Right renal pelvis (tissue), 4 donors: ENCODE data around the gene RYR2. TPM values are rescaled to one million over a fixed set of nuclear protein-coding genes. Genes with fewer than 3 reads are reported as not detected.

Experiments
- DNase-seq, 4 donors: peaks; one replicate each; pipeline ENCODE4 v3.0.0-alpha.2; 2013; ENCODE audit warnings: low read depth in 4 of 4, low spot score in 3 of 4, missing footprints in 1 of 4
- polyA plus RNA-seq, 4 donors: library from polyadenylated mRNA; unstranded; fragments of 120-200 nt; gene quantifications; one replicate each; pipeline ENCODE4 v1.2.1, GENCODE V29; 2013; ENCODE audit not compliant: insufficient read length in 4 of 4

The RYR2 gene
- polyA plus RNA-seq, result 1 to 10 TPM; 1.4 to 2.1 (median 1.6) TPM

- no peak for DNase-seq
Observed at GRCh38 chr1:237041795-237042525, at the start of gene RYR2. Gene RYR2, plus strand, starts transcription at chr1:237042184. Its CDS starts 338 bp downstream, at chr1:237042522.

- no peak for DNase-seq
Observed at GRCh38 chr1:236992449-236992848, 49.5 kb upstream of the RYR2 start.

DNA sequence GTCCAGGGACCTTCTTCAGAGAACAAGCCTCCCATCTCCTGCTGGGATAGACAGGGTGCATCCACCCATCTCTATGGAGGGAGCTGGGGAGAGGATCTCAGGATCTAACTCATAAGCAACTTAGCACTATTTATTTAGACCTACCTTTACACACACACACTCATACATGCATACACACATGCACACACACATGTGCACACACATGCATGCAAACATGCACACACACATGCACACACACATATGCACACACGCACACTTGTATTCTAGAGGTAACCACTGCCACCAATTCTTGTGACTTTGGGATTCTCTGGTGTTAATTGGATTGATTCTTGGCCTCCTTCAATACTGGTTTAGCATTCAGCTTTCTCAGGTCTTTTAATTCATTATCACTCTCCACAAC lies 47.5 kb upstream of the RYR2 start:
- DNase-seq, result no peak

- DNase-seq, result no peak
Observed at GRCh38 chr1:236997361-236997760, 44.6 kb upstream of the RYR2 start.

DNA sequence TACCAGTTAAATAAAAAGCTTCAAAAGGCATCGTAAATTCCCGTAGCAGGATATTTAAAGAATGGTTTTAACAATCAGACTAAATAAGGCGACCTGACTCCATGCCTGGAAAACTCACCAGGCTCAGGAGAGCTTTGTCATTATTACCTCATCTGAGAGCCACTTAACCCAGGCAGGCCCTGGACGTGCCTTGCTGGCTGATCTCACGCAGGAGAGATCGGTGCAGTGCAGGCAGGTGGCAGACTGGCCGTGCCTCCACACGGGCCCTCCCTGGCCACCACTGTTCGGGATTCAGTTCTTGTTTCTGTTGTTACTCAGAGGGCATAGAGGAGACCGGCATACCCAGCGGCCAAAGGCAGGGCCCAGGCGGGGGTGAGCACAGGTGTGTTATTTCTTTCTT lies 44.1 kb upstream of the RYR2 start:
- DNase-seq, result no peak

- no peak for DNase-seq
Observed at GRCh38 chr1:236998546-236998945, 43.4 kb upstream of the RYR2 start.

- DNase-seq, result no peak
Observed at GRCh38 chr1:237000191-237000590, 41.8 kb upstream of the RYR2 start.

GRCh38 chr1:237003516-237003915 lies 38.5 kb upstream of the RYR2 start:
- DNase-seq, result no peak

DNA sequence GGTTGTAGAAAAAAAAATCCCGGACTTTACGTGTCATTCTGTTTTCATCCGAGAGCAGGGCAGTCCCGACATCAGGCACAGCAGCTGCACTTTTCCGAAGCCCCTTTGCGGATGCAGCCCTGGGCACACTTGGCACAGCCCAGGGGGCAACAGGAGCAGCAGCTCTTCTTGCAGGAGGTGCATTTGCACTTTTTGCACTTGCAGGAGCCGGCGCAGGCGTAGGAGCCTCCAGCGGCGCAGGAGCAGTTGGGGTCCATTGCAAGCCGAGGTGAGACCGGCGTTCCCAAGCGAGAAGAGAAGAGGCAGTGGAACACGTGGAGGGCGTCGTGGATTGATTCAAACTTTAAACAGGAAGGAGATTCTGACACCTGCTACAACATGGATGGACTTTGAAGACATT lies 37.9 kb upstream of the RYR2 start, which contains the start of gene MT1HL1:
TSS of gene MT1HL1 (minus strand) at position 326 of the 400 bp plus-strand sequence. CDS start at position 257, 69 bp downstream.
- no peak for DNase-seq

- DNase-seq, result no peak
Observed at GRCh38 chr1:237005674-237006073, 36.3 kb upstream of the RYR2 start.

DNA sequence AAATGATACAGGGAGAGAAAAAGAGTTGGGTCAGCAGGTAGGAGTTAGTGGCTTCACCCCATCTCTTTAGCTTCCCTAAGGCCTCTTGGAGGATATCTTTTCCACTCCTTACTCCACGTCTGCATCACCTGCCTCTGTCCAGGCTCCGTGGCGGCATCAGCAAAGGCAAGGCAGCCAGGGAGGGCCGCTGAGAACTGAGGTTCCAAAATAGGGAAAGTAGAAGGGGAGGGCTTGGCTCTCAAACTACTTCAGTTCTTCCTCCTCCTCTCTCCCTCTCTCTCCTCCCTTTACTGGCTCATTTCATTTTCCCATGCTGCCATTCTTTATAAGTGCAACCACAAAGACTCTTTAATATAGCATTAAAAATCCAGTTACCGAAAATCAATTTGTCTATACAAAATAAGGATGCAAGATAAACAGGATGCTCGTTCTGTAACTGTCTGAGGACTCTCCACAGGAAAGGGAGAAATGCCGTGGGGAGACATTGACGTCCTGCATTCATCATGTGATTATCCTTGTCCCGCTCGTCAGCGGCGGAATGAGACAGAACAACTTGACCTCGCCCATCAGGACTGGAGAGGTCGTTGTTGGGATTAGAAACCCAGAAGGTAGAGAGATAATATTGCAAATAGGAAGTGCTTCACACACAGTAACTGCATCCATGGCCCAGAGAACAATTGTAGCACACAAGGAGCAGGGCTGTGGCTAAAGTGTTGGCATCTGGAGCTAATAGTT lies 34.7 kb upstream of the RYR2 start:
- DNase-seq, result no peak

DNA sequence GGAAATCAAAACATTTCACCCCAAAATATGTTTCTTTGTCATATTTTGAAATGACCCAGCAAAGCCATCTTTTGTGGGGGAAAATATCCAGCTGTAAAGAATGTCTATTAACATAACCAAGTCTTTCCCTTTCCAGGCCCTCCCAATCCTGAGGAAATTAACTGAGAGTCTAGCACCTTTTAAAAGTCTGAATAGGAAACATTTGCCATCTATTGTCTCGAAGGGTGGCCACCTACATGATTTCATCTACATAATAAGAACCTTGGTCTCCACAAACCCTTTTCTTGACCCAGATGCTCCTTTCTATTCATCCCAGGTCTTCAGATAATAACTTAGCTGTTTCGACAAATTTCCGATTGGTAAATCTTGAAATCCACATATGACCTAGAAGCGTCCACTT lies 32.4 kb upstream of the RYR2 start:
- no peak for DNase-seq

GRCh38 chr1:237011432-237011831 lies 30.6 kb upstream of the RYR2 start:
- no peak for DNase-seq

DNA sequence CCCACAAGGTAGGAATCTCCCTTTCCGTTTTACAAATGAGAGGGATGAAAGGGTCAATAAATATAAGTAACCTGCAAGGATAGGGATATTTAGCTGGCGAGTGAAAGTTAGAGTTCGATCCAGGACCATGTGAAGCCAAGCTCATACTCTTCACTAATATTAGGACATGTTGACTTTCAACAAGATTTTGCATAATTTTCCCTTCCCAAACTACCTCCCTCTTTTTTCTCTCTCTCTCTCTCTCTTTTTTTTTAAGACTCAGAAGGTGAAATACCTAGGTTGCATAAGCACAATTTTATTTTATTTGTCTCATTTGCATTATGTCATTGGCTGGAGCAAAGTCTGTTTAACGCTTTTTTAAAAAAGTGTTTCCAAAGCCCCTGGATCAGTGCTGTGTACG lies 29.6 kb upstream of the RYR2 start:
- no peak for DNase-seq

DNA sequence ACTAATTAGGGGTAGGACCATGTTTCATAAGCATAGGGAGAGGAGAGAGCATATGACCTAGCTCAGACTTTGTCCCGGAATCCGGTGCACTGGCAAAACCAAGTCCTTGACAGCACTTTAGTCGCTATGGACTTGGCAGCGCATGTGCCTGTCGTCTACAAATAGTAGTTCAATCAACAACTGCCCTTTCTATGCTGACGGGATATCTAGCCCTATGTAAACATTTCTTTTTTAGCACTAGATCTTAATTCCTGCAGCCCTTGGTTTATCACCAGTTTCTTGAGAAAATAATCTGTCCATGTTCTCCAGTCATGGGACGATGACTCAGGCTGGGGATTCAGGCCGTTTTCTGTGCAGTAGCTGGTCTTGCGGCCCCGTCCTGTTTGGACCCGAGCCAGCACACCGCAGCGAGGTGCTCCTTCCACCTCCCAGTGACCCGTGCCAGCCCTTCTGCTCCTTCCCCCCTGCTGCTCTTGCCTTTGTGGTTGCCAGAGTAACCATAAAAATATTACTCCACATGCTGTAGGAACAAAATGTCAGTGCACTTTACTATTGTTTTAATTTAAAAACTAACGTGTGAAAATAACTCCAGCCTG lies 29.1 kb upstream of the RYR2 start:
- no peak for DNase-seq

GRCh38 chr1:237013608-237014007 lies 28.4 kb upstream of the RYR2 start:
- DNase-seq, result no peak

- no peak for DNase-seq
Observed at GRCh38 chr1:237016626-237017025, 25.4 kb upstream of the RYR2 start.

GRCh38 chr1:237018896-237019295 lies 23.1 kb upstream of the RYR2 start:
- no peak for DNase-seq

GRCh38 chr1:237025358-237026074 lies 16.5 kb upstream of the RYR2 start:
- DNase-seq, result no peak

GRCh38 chr1:237029240-237029639 lies 12.7 kb upstream of the RYR2 start:
- no peak for DNase-seq
